ENCODE results near the gene SPNS2.

- TF ChIP-seq EZH2 (IDR thresholded peaks at IDR 0.05; ENCODE audit: borderline replicate concordance, insufficient read depth, low read depth, low read length, poor library complexity, severe bottlenecking) (no peak), CTCF (IDR thresholded peaks at IDR 0.05) (no peak)
These were observed 55.0 kb downstream of the SPNS2 start for GRCh38 chr17:4553669-4554068.

Data from B cell (primary cell).